Prostate gland (tissue), 2 donors: ENCODE data around the gene TRAF5.

ENCODE experiments used
- POLR2A ChIP-seq: fragments of 450-650 bp; IDR thresholded peaks from one replicate; pipeline ENCODE4 v1.6.1; 2016; ENCODE audit warnings: antibody characterized with exemption, mild to moderate bottlenecking
- TF ChIP-seq, protein P1 (sequence below), 4 experiments: fragments of 200-600 bp in 2 of 4; fragments of 450-650 bp in 2 of 4; sonication (generic) in 2 of 4; IDR thresholded peaks; 1 replicate in 3 of 4; 2 replicates in 1 of 4; pipeline ENCODE4 v1.5.1; 2016 to 2019; ENCODE audit warnings: antibody characterized with exemption in 4 of 4, mild to moderate bottlenecking in 2 of 4, moderate library complexity in 2 of 4

DNA sequence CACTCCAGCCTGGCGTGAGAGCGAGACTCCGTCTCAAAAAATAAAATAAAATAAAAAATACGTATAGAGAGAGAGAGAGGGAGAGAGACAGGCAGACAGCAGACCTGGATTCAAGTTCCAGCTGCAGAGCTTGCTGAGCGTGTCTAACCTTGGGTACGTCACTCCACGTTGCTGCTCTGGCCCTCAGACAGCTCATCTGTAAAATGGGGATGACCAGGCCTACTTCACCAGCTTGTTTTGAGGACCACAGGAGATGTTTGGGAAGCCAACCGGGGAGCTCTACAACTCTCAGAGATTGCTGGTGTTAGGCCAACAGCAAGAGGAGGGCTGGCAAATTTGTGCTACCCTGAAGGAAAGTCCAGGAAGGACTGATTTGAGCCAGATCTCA is 499 bp upstream of the TRAF5 start:
- TF ChIP-seq, protein P1, sequence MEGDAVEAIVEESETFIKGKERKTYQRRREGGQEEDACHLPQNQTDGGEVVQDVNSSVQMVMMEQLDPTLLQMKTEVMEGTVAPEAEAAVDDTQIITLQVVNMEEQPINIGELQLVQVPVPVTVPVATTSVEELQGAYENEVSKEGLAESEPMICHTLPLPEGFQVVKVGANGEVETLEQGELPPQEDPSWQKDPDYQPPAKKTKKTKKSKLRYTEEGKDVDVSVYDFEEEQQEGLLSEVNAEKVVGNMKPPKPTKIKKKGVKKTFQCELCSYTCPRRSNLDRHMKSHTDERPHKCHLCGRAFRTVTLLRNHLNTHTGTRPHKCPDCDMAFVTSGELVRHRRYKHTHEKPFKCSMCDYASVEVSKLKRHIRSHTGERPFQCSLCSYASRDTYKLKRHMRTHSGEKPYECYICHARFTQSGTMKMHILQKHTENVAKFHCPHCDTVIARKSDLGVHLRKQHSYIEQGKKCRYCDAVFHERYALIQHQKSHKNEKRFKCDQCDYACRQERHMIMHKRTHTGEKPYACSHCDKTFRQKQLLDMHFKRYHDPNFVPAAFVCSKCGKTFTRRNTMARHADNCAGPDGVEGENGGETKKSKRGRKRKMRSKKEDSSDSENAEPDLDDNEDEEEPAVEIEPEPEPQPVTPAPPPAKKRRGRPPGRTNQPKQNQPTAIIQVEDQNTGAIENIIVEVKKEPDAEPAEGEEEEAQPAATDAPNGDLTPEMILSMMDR (IDR thresholded peaks at IDR 0.05): no peak
- no peak for TF ChIP-seq POLR2A
